RKO (cell line): ENCODE data around the gene TMED6.
A peak's percentile ranks its signal among the peaks of the same experiment; 100 is the strongest.
"Not testable (repeated sequence)": the region's sequence is repeated elsewhere in the genome, so short reads cannot be mapped to it uniquely, and the experiment has no call there.

Experiments
- DNase-seq: peaks from one replicate; pipeline ENCODE4 v3.0.0-alpha.2; 2016; ENCODE audit warnings: low spot score

Gene TMED6

GRCh38 chr16:69360070-69360469, 8.5 kb upstream of the TMED6 start:
- DNase-seq: not testable (repeated sequence)

GRCh38 chr16:69350536-69351133, 951 bp downstream of the TMED6 start:
- no peak for DNase-seq

- no peak for DNase-seq
Measured at GRCh38 chr16:69349536-69349935, 2.0 kb downstream of the TMED6 start.

GRCh38 chr16:69348222-69348621, 3.4 kb downstream of the TMED6 start:
- no peak for DNase-seq

DNA sequence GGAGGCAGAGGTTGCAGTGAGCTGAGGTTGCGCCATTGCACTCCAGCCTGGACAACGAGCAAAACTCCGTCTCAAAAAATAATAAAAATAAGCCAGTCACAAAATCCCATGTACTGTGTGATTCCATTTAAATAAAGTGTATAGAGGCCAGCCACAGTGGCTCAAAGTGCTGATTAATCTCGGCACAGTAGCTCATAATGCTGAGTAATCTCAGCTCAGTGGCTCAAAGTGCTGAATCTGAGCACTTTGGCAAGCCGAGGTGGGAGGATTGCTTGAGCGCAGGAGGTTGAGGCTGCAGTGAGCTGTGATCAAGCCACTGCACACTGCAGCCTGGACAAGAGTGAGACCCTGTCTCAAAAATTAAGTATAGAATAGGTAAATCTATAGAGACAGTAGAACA, 4.9 kb downstream of the TMED6 start:
- DNase-seq: no peak

GRCh38 chr16:69345923-69346322, 5.7 kb downstream of the TMED6 start:
- no peak for DNase-seq

DNA sequence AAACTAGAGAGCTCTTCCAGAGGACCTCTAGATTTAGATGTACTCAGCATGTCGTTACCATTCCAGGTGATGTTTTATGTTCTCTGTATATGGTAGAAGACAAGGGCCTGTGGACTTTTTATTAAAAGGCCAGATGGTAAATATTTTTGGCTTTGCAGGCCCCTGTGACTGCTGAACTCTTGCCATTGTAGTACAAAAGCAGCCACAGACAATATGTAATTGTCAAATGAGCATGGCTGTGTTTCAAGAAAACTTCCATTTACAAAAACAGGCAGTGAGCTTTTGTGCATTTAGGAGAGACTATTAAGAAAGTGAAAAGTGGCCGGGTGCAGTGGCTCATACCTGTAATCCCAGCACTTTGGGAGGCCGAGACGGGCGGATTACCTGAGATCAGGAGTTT, 7.4 kb downstream of the TMED6 start:
- DNase-seq: no peak

GRCh38 chr16:69340095-69340644, 11.4 kb downstream of the TMED6 start:
- DNase-seq: no peak

- peak; percentile 99 for DNase-seq
Measured at GRCh38 chr16:69339289-69340094, 12.1 kb downstream of the TMED6 start, which contains the start of the genes COG8 and NIP7. Gene COG8, minus strand, starts transcription at chr16:69339564. Its CDS starts 12 bp downstream, at chr16:69339552. Gene NIP7, plus strand, starts transcription at chr16:69339772. Its CDS starts 58 bp downstream, at chr16:69339830.

GRCh38 chr16:69338557-69339288, 12.9 kb downstream of the TMED6 start:
- no peak for DNase-seq

DNA sequence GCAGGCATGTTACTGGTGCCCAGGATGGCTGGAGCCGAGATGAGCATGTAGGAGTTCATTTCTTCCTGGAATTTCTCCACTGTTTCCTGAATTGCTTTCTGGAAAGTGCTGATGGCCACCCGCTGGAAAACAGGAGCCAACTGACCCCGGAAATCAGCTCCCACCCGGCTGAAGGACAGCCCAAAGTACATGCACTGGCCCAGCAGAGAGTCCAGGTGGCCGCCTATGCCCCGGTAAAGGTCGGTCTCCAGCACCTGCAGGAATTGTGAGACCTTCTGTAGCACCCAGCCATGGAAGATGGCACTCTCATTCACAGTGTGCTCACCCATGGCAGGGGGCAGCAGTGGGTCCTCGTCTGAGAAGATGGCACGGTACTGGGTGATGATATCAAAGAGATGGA, 16.9 kb downstream of the TMED6 start:
- no peak for DNase-seq

DNA sequence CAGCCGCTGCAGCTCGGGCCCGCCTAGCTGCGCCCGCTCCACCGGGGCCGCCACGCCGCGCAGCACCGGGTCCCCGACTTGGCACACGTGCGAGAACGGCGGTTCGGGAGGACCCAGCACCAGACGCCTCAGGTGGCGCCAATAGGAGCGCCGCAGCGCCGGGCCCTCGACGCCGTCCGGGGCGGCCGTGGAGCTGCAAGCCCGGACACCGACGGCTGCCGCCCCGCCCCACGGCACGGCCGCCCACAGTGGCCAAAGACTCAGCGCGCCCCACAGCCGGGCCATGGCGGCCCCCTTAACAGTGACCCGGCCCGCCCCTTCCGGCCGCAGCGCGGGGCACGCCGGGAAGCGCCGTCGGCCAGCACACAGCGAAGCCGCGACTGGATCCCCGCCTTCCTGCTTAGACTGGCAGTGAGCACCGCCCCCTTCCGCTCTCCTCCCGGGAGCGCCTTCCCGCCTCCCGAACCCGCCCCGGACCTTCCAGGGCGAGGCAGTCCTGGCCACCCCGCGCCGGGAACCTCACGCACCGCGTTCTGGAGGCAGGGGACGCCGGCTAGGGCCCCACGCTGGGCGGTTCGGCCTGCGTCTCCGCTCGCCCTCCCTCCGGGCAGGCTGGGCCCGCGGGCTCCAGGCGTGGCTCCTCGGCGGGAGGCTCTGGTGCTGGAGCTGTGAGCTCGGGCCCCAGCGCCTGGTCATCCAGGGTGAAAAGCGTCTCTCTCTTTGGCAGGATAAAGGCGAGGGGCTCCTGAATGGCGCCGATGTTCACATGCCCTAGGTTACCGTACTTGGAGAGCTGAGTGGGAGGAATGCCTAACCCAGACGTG, 21.1 kb downstream of the TMED6 start, which contains the start of gene PDF:
Gene PDF, minus strand, starts transcription at position 303 of the 824 bp plus-strand sequence. Its CDS starts 18 bp downstream, at position 285.
- peak; percentile 94 for DNase-seq

GRCh38 chr16:69329369-69330285, 22.0 kb downstream of the TMED6 start:
- DNase-seq: peak; percentile 39

GRCh38 chr16:69328854-69329316, 22.7 kb downstream of the TMED6 start:
- peak; percentile 87 for DNase-seq

GRCh38 chr16:69327585-69328310, 23.8 kb downstream of the TMED6 start:
- DNase-seq: no peak

DNA sequence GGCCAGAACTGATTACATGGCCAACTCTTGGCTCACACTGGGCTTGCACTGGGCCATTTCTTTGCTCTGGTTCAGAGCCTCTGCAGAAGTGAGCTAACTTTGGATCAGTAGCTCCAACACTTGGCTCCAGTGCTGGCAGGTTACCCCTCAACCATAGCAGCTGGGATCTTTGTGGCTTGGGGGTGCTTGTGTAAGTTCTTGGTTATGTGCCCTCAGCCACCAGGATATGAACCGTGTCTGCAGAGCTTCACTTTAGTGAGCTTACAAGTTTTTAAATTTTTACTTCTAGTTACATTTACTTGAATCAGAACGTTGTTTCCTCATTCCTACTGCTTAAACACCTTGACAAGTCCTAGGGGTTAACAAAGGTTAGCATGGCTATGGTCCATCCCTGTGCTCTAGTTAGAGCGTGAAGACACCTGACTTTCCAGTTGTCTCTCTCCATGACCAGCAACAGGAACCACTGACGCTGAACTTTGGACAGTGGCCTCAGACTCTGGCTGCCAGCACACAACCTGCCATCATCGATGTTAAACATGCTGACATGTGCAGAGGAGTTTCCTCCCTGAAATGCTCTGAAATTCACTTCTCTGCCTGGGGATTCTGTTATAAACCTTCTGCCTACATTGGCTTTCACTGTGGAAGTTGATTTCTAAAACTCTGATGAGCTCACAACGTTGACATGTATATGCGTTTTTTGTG, 25.3 kb downstream of the TMED6 start:
- no peak for DNase-seq

DNA sequence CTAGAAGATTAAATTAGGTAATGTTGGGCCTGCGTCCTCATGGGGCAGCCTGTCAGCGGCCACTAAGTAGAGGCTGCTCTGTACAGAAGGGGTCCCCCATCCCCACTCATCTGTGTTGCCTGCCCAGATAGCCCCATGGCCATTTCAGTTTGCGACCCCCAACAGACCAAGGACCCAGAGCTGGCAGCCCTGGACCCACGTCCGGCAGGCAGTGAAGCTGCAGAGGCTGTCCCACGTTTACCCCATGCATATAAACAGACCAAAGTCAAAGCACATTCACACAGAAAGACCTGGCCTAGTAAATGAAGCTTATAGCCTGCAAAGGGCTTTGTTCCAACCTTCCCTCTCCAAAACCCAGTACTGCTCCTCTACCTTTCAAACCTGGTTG, 25.8 kb downstream of the TMED6 start:
- DNase-seq: no peak

- no peak for DNase-seq
Measured at GRCh38 chr16:69324585-69325253, 26.9 kb downstream of the TMED6 start.
